SK-MEL-5 (cell line): ENCODE data around the gene TRIM13. TPM values are rescaled to one million over a fixed set of nuclear protein-coding genes. Genes with fewer than 3 reads are reported as not detected.
"Not testable (repeated sequence)": the region's sequence is repeated elsewhere in the genome, so short reads cannot be mapped to it uniquely, and the experiment has no call there.

Experiments used
- DNase-seq: peaks from one replicate; pipeline ENCODE4 v3.0.0-alpha.2; 2016; ENCODE audit warnings: low read depth, low spot score
- in situ Hi-C: cut with HindIII; loops from 2 replicates; pipeline ENCODE4 v1.10.0; 2016; ENCODE audit warnings: low sequenced_read_pairs, high pct_unique_total_duplicates, low pct_unique_long_range_greater_than_20kb
- small RNA-seq, 2 experiments: library from RNA; depleted of rRNA; stranded (forward); fragments of <200 nt; gene quantifications; one replicate each; pipeline ENCODE3, GENCODE V24; 2014
- total RNA-seq: library from RNA; depleted of rRNA; stranded (reverse); fragments of >200 nt; shearing (Covaris generic); gene quantifications from 2 replicates; pipeline ENCODE4 v1.2.3, GENCODE V29; 2014; rRNA removed

The TRIM13 gene
- total RNA-seq, 1 experiment from 2014 or later: 38.5 TPM

DNA sequence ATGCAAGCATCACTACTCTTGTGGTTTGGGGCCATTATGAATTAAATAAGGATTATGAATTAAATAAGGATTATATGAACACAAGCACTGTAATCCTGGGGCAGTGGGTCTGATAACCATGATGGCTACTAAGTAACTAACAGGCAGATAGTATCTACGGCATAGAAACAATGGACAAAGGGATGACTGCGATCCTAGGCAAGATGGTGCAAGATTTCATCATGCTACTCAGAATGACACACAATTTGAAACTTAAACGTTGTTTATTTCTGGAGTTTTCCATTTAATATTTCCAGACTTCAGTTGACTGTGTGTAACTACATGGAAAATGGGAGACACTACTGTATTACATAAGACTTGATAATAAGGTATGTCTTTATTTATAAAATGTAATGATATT, 33.5 kb downstream of the TRIM13 start:
- peak; percentile 67 for DNase-seq
- in situ Hi-C loops: no loop called here

DNA sequence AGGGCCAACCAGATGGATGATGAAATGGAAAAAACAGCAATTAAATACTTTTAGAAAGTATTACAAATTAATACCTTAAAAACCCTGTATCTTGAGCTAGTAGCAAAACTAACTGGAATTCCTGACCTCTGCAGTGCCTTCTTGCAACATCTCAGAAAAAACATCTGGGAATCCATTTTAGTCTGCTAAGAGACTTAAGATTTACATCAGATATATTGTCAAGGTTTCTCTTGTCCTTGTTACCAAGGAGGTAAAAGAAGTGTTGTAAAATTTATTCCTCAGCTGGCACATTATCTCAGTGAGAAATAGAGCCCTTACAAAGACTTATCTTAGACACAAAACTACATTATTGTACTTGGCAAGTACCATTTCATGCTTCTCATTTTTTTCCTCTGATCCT, 36.9 kb downstream of the TRIM13 start:
- no peak for DNase-seq
- in situ Hi-C loops: no loop called here

DNA sequence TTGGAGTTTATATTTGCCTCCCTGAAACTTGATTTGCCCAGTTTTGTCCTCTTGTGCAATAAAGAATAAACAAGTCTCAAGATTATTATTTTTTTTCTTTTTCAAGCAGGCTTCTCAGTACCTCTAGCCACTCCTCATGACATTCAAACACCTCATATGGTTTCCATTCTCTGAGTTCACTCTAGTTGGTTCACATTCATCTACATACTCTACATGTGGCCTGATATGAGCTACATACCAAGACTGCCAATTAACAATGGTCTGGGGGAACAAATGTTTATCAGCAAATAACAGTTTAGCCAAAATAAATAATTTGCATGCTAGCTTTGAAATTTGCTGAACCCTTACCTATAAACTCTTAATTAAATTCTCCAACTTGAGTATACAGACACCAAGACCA, 40.9 kb downstream of the TRIM13 start:
- in situ Hi-C loops: no loop called here
- DNase-seq: no peak

DNA sequence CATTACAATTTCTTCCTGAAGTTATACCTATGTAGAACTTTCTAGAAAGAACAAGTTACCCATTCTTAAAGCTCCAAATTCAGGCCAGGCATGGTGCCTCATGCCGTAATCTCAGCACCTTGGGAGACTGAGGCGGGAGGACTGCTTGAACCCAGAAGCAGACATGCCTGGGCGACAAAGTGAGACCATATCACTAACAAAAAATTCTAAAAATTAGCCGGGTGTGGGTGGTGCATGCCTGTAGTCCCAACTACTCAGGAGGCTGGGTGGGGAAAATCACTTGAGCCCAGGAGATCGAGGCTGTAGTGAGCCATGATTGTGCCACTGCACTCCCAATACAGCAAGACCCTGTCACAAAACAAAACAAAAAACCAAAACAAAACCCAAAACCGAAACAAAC, 41.4 kb downstream of the TRIM13 start:
- no peak for DNase-seq
- in situ Hi-C loops: no loop called here

DNA sequence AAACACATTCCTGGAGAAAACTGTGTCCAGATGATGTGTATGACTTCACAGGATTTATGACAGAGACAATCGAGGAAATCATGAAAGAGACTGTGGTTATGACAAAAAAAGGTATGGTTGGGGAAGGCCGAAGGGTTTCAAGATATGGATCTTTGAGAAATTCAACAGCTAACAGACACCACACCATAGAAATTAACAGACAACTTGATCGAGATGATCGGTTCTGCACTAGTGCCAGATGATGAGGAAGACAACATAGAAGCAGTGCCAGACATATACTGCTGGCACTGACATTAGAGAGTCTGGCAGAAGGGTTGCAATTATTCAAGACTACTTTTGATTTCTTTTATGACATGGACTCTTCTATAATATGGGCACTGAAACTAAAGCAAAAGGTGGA, 55.6 kb downstream of the TRIM13 start:
- no peak for DNase-seq
- in situ Hi-C loops: no loop called here

DNA sequence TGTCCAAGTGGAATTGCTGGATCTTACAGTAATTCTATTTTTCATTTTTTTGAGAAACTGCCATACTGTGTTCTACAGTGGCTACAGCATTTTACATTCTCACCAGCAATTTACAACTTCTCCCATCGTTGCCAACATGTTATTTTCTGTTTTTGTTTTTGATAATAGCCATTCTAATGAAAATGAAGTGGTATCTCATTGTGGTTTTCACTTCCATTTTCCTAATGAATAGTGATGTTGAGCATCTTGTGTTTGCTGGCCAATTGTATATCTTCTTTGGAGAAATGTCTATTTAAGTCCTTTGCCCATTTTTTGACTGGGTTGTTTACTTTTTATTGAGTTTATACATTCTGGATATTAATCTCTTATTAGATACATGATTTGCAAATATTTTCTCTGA, 57.0 kb downstream of the TRIM13 start:
- no peak for DNase-seq
- in situ Hi-C loops: no loop called here

DNA sequence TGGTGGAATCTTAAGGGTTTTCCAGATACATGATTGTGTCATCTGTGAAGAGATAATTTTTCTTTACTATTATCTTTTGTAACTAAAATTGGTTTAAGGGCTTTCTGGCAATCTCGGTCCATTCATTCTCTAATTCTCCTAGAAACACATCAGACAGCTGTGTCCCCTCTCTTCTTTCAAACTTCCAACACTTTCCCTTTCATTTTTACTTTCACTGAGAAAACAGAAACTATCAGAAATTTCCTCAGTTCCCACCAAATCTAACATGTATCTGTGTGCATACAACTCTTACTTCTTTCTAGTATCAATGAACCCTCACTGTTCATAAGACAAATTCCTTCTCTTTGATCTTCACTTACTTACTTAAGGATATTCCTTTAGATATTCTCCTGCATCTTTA, 58.6 kb downstream of the TRIM13 start:
- in situ Hi-C loops: no loop called here

DNA sequence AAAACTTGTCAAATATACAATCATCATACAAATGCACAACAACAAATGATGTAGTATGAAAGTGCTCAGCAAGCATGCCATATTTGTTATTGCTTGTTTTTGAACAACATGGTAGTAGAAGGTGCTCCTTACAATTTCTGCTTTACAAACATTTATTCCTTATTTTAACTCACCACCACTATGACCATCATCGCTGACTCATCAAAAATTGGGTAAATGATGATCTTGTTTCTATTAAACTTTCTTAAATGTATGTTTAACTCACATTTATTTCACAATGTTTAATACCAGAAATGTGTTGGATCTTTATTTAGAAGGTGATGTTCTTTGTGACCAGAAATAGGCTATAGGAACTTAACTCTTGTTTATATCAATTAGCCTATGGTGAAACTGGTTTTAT, 63.9 kb downstream of the TRIM13 start:
- no peak for DNase-seq
- in situ Hi-C loops: no loop called here

More for the DNA sequence above, 58.6 kb downstream of the TRIM13 start:
- DNase-seq: no peak

DNA sequence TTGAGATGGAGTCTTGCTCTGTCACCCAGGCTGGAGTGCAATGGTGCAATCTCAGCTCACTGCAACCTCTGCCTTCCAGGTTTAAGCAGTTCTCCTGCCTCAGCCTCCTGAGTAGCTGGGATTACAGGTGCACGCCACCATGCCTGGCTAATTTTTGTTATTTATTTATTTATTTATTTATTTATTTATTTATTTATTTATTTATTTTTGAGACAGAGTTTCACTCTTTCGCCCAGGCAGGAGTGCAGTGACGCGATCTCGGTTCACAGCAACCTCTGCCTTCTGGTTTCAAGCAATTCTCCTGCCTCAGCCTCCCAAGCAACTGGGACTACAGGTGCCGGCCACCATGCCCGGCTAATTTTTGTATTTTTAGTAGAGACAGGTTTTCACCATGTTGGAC, 65.5 kb downstream of the TRIM13 start:
- DNase-seq, in situ Hi-C loops: not testable (repeated sequence)

DNA sequence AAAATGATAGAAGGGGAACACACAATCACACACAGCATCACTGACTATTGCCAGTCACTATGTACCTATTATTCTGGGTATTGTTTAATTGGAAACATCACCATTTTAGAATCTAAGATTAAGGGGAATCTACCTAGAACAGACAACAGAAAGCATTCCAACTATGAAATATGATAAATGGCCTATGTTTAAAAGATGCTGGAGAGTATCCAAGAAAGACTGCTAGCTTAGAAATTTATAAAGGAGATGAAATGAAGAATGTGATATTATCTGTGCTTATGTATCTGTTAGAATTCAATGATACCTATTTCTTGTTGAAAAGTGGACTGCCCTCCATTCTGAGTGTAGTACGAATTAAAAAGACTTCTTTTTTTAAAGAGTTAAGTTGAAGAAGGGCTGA, 68.9 kb downstream of the TRIM13 start:
- in situ Hi-C loops: no loop called here
- DNase-seq: no peak

Small RNAs within 50 kb of the gene (small RNA-seq; reads per million reads assigned to genes)
- gene MIR16-1: 0.37 to 0.48 reads per million in 2 experiments
- gene MIR3613: 0 to 0.19 reads per million in 2 experiments
- 0 reads per million in 2 experiments for gene RF02105
- gene RF02106: 0 reads per million in 2 experiments
- gene RF02107: 0 reads per million in 2 experiments
- 0 reads per million in 2 experiments for gene RF02108

Other genes starting within 250 kb of the TRIM13 start
- gene KPNA3, start 204.4 kb upstream of the TRIM13 start, total RNA-seq: 22.3 and 26.5 TPM in 2 replicates
- gene SPRYD7, start 60.7 kb upstream of the TRIM13 start, total RNA-seq: 9.1 and 9.4 TPM in 2 replicates
- gene KCNRG, start 18.4 kb downstream of the TRIM13 start, total RNA-seq: 0.80 and 1.7 TPM in 2 replicates